Astrocyte (in vitro differentiated cells and primary cell): ENCODE data around the gene AIMP2. TPM values are rescaled to one million over a fixed set of nuclear protein-coding genes. Genes with fewer than 3 reads are reported as not detected.

Experiments
- DNase-seq: peaks from one replicate; pipeline ENCODE4 v3.0.0-alpha.2; 2010; ENCODE audit warnings: low read depth
- FAIRE-seq: peaks from 2 replicates; lab custom pipeline; 2011; peaks lifted over from hg19 to GRCh38; lab: Jason Lieb, UNC
- H2AFZ ChIP-seq: 2 replicates; pipeline ENCODE4 v1.6.0; 2012; ENCODE audit warnings: low read depth, low read length, inconsistent platforms
- H3K27ac ChIP-seq: 2 replicates; pipeline ENCODE4 v1.5.1; 2011; ENCODE audit warnings: low read depth, low read length, inconsistent platforms
- H3K27me3 ChIP-seq: 2 replicates; pipeline ENCODE4 v1.6.0; 2011; ENCODE audit warnings: low read length, inconsistent platforms; ENCODE audit not compliant: insufficient read depth
- H3K36me3 ChIP-seq: 2 replicates; pipeline ENCODE4 v1.5.1; 2011; ENCODE audit warnings: low read length, inconsistent platforms; ENCODE audit not compliant: insufficient read depth
- H3K4me1 ChIP-seq: 2 replicates; pipeline ENCODE4 v1.5.1; 2011; ENCODE audit warnings: low read length, inconsistent platforms; ENCODE audit not compliant: insufficient read depth
- H3K4me2 ChIP-seq: 2 replicates; pipeline ENCODE4 v1.6.0; 2012; ENCODE audit warnings: low read length, inconsistent platforms
- H3K4me3 ChIP-seq: 2 replicates; pipeline ENCODE4 v1.5.1; 2011; ENCODE audit warnings: low read depth, mild to moderate bottlenecking, low read length, inconsistent platforms; ENCODE audit not compliant: insufficient read depth
- H3K79me2 ChIP-seq: 2 replicates; pipeline ENCODE4 v1.6.0; 2012; ENCODE audit warnings: mild to moderate bottlenecking, low read length, inconsistent platforms; ENCODE audit not compliant: insufficient read depth
- H3K9ac ChIP-seq: 2 replicates; pipeline ENCODE4 v1.6.0; 2012; ENCODE audit warnings: mild to moderate bottlenecking, low read length, inconsistent platforms
- H3K9me3 ChIP-seq: 2 replicates; pipeline ENCODE4 v1.5.1; 2012; ENCODE audit warnings: low read depth, mild to moderate bottlenecking, low read length, inconsistent platforms; ENCODE audit not compliant: insufficient read depth
- H4K20me1 ChIP-seq: 2 replicates; pipeline ENCODE4 v1.6.0; 2012; ENCODE audit warnings: low read length, inconsistent platforms; ENCODE audit not compliant: insufficient read depth
- H3K27ac Mint-ChIP-seq: one replicate; pipeline ENCODE4 v1.8.0; 2021; ENCODE audit warnings: mild to moderate bottlenecking, mixed read lengths; ENCODE audit not compliant: unreplicated experiment
- H3K27me3 Mint-ChIP-seq: one replicate; pipeline ENCODE4 v1.8.0; 2021; ENCODE audit warnings: low read depth, mixed read lengths; ENCODE audit not compliant: unreplicated experiment
- H3K36me3 Mint-ChIP-seq: one replicate; pipeline ENCODE4 v1.8.0; 2021; ENCODE audit warnings: low read depth, mixed read lengths; ENCODE audit not compliant: unreplicated experiment
- H3K4me1 Mint-ChIP-seq: one replicate; pipeline ENCODE4 v1.8.0; 2021; ENCODE audit warnings: low read depth, mixed read lengths; ENCODE audit not compliant: unreplicated experiment
- H3K4me3 Mint-ChIP-seq: one replicate; pipeline ENCODE4 v1.8.0; 2021; ENCODE audit warnings: mild to moderate bottlenecking, moderate library complexity, mixed read lengths; ENCODE audit not compliant: unreplicated experiment
- H3K9me3 Mint-ChIP-seq: one replicate; pipeline ENCODE4 v1.8.0; 2021; ENCODE audit warnings: mild to moderate bottlenecking, mixed read lengths; ENCODE audit not compliant: unreplicated experiment
- EZH2 ChIP-seq: IDR thresholded peaks from 2 replicates; pipeline ENCODE4 v1.6.1; 2012; ENCODE audit warnings: mild to moderate bottlenecking, low read length, inconsistent platforms; ENCODE audit not compliant: insufficient read depth
- total RNA-seq: library from RNA; stranded (reverse); gene quantifications from 2 replicates; pipeline ENCODE4 v1.2.1, GENCODE V29; 2021
- TF ChIP-seq, protein P1 (sequence below): IDR thresholded peaks from 2 replicates; pipeline ENCODE4 v1.5.1; 2011; ENCODE audit warnings: low read depth, mild to moderate bottlenecking, inconsistent platforms, low read length, moderate library complexity; ENCODE audit not compliant: insufficient read depth

AIMP2 gene
- total RNA-seq, 1 donor from 2014 or later = 46.9 TPM

DNA sequence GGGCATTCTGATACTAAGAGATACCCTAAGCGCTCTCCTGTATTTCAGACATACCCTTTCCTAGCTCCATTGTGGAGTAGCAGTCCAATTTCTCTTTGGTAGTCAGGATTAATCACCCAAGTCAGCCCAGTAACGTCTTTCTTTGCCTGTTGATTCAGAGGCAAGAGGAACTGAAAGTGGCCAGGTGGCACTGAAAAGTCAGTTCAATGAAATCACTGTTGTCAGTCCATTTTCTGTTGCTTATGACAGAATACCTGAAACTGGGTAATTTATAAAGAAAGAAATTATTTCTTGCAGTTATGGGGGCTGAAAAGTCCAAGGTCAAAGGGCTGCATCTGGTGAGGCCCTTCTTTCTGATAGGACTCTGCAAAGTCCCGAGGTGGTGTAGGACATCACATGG lies 62.3 kb downstream of the AIMP2 start:
- no peak for TF ChIP-seq EZH2
- TF ChIP-seq, protein P1, sequence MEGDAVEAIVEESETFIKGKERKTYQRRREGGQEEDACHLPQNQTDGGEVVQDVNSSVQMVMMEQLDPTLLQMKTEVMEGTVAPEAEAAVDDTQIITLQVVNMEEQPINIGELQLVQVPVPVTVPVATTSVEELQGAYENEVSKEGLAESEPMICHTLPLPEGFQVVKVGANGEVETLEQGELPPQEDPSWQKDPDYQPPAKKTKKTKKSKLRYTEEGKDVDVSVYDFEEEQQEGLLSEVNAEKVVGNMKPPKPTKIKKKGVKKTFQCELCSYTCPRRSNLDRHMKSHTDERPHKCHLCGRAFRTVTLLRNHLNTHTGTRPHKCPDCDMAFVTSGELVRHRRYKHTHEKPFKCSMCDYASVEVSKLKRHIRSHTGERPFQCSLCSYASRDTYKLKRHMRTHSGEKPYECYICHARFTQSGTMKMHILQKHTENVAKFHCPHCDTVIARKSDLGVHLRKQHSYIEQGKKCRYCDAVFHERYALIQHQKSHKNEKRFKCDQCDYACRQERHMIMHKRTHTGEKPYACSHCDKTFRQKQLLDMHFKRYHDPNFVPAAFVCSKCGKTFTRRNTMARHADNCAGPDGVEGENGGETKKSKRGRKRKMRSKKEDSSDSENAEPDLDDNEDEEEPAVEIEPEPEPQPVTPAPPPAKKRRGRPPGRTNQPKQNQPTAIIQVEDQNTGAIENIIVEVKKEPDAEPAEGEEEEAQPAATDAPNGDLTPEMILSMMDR = no peak
- no peak overlapping the region for H2AFZ ChIP-seq
- no peaks in the 10 kb centered on the region for H3K4me1 ChIP-seq

More for the DNA sequence above, 62.3 kb downstream of the AIMP2 start:
- FAIRE-seq (no peak), DNase-seq (no peak)
- Histone ChIP-seq H3K27ac (no peak overlapping the region), H3K9me3 (no peaks in the 10 kb centered on the region), H3K79me2 (no peaks in the 10 kb centered on the region), H4K20me1 (no peaks in the 10 kb centered on the region), H3K27me3 (peaks cover 4% of the 10 kb centered on the region), H3K36me3 (no peaks in the 10 kb centered on the region), H3K9ac (no peak overlapping the region), H3K4me3 (no peak overlapping the region), H3K4me2 (no peak overlapping the region)
- H3K36me3 Mint-ChIP-seq = no peaks in the 10 kb centered on the region
- no peaks in the 10 kb centered on the region for H3K4me1 Mint-ChIP-seq
- no peaks in the 10 kb centered on the region for H3K9me3 Mint-ChIP-seq
- H3K27ac Mint-ChIP-seq = no peak overlapping the region
- no peaks in the 10 kb centered on the region for H3K27me3 Mint-ChIP-seq
- no peak overlapping the region for H3K4me3 Mint-ChIP-seq

Other genes with a start within 250 kb of the AIMP2 start
- gene RNF216, start 227.6 kb upstream of the AIMP2 start, total RNA-seq = 45.1 and 46.8 TPM in 2 replicates
- gene OCM, start 128.5 kb upstream of the AIMP2 start, total RNA-seq = not detected in 2 replicates
- gene CCZ1, start 110.5 kb upstream of the AIMP2 start, total RNA-seq = 67.7 and 69.2 TPM in 2 replicates
- gene RSPH10B, start 38.6 kb upstream of the AIMP2 start, total RNA-seq = 0.12 TPM in 1 of 2 replicates, not detected in the other
- gene PMS2, start 223 bp upstream of the AIMP2 start, total RNA-seq = 15.3 and 17.8 TPM in 2 replicates
- gene ANKRD61, start 22.1 kb downstream of the AIMP2 start, total RNA-seq = 0.18 and 0.31 TPM in 2 replicates
- 115 and 119 TPM in 2 replicates for gene EIF2AK1, start 49.9 kb downstream of the AIMP2 start, total RNA-seq
- gene USP42, start 95.7 kb downstream of the AIMP2 start, total RNA-seq = 11.1 and 11.4 TPM in 2 replicates